GM21825 (cell line): ENCODE data around the gene TTLL3.
A peak's percentile ranks its signal among the peaks of the same experiment; 100 is the strongest.
"Not testable (repeated sequence)": the region's sequence is repeated elsewhere in the genome, so short reads cannot be mapped to it uniquely, and the experiment has no call there.

Source experiments
- ATAC-seq: cut with Tn5 transposase; IDR thresholded peaks from one replicate; pipeline ENCODE4 v1.9.1; 2021; ENCODE audit warnings: mild to moderate bottlenecking, moderate library complexity; ENCODE audit not compliant: unreplicated experiment

TTLL3 gene

DNA sequence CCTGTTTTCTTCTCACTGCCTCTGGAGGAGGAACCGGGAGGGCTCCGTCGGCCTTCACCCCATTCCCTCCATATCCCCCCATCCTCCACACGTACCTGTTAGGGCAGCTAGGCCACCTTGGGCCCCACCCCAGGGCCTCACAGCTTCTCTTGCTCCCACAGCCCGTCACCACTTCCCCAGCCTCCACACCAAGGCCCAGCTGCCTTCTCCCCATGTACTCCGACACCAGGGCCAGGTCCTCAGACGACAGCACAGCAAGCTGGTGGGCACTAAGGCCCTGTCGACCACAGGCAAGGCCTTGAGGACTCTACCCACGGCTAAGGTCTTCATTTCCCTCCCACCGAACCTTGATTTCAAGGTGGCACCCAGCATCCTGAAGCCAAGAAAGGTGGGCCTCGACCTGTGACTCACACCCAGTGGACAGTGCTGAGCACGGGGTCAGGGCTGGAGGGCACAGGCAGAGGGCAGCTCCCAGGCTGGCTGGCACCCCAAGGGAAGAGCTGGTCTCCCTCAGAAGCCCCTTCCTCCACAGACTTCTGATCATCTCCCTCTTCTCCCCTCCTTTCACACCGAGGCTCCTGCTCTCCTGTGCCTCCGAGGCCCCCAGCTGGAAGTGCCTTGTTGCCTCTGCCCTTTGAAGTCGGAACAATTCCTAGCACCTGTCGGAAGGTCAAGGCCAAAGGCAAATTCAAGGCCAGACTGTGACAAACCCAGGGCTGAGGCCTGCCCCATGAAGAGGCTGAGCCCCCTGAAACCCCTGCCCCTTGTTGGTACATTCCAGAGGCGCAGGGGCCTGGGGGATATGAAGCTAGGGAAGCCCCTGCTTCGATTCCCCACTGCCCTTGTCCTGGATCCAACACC, 24.7 kb downstream of the TTLL3 start:
- ATAC-seq, result no peak

DNA sequence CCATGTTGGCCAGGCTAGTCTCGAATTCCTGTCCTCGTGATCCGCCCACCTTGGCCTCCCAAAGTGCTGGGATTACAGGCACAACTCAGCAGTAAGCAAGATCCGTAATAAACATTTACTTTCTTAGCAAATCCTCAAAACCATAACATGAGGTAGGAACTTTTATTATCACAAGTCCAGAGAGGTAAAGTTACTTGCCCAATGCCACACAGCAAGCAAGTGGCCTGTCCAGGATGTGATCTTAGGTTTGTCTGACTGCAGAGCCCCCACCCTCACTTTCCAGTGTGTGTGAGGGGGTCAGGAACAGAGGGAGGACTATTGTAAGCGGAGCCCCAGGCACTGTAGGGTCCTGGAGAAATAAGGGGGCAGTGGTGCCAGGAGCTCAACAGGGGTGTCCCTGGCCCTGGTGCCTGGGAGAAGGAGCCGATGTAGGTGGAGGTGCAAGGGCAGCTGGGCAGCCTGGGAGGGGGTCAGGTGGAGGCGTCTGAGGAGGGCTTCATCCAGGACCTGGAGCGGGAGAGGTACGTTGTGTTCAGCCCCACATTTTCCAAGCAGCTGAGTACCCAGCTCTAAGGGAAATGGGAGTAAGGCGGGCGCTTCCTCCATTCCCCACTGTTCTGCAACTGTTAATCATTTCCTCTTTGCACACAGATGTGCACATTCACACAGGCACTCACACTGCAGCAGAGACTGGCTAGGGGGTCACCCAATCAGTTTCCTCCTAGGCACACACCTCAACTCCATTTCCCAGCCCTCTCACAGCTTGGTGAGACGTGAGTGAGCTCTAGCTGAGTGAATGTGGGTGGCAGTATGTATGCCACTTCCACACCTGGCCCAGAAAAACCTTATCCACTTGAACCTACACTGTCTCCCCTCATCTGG, 27.9 kb downstream of the TTLL3 start:
- no peak for ATAC-seq

DNA sequence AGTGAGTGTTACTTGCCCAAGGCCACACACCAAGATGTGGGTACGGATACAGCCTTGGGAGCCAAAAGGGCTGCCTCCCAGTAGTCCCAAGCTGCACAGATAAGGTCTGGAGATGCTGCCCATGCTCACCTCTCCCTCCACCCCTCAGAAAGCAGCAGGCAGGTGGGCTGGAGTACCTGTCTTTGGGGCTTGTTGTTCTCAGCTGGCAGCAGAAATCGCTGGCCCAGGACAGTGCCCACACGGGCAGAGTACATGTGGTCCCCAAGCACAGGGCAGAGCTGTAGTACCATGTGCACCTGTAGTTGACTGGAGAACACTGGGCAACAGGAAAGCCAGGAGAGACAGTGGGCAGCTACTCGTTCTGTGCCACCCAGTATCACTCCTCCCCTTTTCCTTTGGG, 28.8 kb downstream of the TTLL3 start:
- ATAC-seq, result no peak

DNA sequence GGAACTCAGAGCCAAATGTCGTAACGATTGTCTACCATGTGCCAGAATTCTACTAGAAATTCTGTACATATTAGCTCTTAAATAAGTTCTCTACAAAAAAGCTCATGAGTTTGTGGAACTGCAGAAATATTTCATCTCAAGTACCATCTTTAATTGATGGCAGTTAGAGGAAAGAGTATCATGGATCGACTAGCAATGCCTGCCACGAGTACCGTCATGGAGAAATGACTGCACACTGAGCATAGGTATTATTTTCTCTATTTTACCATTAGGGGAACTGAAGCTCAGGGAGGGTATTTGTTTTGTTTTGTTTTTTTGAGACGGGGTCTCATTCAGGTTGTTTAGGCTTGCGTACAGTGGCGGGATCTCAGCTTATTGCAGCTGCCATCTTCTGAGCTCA, 31.0 kb downstream of the TTLL3 start:
- ATAC-seq, result no peak

DNA sequence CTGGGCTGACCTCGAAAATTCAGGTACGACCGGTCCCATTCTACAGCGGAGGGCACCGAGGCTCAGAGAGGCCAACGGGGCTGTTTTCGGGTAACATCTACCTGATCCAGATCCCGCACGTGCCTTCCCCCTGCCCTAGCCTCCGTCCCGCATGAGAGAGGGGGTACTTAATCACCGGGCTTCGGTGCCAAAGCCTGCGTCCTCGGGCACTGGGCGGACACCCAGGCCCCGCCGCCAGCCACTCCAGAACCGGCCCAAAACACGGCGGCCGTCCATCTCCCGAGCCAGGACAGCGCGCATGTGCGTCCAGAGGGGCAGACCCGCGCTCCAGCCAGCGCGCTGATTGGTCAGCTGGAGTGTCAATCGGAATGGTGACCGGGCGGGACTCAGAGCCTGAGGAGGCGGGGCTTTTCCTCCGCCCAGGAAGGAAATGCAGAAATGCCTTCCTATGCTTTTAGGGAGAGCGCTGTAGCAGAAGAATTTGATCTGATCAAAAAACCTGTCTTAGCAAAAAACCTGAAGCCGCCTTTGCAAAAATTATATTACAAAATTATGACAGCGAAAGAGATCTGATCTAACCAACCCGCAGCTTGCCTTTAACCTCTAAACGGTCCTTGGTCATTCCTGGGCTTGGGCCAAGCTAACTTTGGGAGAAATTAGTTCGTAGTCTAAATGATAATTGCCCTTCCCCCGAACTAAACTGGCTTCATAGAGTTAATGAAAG, 33.8 kb downstream of the TTLL3 start, which contains the start of gene RPUSD3:
RPUSD3 (minus strand) TSS at position 294 of the 724 bp plus-strand sequence; CDS start at position 276, 18 bp downstream.
- peak; percentile 97 for ATAC-seq

DNA sequence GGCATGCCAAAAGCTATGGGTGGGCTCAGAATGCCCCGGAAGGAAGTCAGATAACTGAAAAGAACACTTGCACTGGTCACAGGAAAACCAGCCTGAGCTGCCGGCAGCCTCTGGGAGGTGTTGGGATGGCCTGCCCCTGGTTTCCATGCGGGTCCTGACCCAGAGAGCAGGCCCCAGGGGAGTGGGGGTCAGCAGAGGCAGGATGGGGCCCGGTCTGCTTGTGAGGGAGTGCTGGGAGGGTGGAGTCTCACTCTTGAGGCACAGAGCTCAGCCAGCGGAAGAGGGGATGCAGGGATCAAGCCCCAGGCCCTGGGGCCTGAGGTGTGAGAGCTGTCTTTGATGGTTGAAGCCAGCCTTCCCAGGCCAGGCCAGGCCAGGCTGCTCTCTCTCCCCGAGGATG, 36.2 kb downstream of the TTLL3 start:
- no peak for ATAC-seq

DNA sequence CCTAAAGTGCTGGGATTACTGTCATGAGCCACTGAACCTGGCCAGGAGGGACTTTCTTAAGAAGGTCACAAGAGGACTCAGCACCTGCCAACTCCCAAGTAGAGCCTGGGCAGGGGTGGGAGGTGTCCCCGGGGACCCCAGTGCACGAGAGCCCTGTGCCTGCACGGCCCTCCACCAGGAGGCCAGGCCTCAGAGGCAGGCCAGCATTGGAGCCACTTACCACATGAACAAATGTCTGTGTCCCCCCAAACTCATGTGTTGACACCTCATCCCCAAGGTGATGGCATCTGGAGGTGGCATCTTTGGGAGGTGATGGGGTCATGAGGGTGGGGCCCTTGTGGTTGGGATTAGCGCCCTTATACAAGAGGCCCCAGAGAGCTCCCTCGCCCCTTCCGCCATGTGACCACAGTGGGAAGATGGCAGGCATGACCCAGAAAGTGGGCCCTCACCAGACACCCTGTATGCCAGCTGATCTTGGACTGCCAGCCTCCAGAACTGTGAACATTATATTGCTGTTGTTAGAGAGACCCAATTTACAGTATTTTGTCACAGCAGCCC, 36.9 kb downstream of the TTLL3 start:
- ATAC-seq, result no peak

DNA sequence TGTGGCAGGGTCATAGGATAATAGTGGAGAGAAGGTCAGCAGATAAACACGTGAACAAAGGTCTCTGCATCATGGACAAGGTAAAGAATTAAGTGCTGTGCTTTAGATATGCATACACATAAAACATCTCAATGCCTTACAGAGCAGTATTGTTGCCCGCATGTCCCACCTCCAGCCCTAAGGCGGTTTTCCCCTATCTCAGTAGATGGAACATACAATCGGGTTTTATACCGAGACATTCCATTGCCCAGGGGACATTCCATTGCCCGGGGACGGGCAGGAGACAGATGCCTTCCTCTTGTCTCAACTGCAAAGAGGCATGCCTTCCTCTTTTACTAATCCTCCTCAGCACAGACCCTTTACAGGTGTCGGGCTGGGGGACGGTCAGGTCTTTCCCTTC, 37.8 kb downstream of the TTLL3 start:
- not testable (repeated sequence) for ATAC-seq

DNA sequence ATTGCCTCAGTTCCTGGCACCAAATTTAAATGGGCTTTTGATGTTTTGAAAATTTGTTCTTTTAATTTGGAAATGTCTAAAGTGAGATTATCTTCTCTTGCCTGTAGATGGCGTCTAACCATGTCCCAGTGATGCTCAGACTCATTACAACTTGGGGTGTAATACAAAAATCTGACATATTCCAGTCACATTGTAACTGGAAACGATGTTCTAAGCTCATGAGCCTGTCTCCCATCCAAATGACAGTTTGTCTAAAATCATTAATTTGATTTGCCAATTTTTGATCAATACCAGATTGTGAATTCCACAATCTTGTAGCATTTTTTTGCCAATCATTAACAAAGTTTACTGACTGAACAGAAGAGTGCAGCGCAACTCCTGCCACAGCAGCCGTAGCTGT, 38.8 kb downstream of the TTLL3 start:
- ATAC-seq, result not testable (repeated sequence)

DNA sequence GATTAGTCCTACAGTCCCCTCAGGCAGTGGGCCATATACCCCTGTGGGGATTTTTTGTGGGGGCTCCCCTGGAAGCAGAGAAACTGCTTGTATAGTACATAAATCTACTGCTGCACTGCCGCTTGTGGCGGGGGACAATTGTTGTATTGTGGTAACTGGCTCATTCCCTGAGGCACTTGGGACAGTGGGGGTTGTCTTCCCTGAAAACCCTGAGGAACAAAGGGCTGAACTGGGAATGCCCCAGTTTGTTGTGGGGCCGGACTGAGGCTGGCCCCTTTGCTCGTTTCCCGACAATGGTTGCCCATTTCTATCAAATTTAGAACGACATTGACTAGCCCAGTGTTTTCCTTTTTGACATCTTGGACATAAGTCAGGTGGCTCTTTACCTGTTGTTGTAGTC, 41.3 kb downstream of the TTLL3 start:
- ATAC-seq, result not testable (repeated sequence)

DNA sequence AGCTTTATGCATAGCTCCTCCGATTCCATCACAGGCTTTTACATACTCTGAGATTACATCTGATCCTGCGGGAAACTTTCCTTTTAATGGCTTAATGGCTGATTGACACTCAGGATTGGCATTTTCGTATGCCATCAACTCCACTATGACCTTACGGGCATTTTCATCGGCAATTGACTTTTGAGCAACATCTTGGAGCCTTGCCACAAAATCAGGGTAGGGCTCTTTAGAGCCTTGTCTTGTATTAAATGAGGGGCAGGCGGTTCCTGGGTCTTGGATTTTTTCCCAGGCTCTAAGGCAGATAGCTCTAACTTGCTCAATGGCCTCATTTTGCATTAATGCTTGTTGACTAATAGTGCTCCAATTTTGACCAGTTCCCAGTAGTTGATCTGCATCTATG, 41.9 kb downstream of the TTLL3 start:
- ATAC-seq, result not testable (repeated sequence)

DNA sequence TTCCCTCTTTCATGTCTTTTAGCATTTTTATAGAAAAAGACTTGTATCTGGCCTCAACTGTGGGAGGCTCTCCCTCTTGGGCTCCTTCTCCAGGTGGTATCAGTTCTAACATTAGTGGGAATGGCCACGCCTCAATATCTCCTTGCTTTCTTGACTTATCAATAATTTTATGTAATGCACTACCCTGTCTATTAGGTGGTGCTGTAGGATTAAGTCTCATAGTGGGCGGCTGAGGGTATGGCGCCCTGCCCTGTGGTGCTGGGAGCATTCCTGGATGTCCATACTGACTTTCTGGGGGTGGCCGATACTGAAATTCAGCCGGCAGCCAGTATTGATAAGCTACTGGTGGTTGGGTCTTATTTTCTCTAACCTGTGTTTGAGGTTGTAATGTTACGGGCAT, 42.5 kb downstream of the TTLL3 start:
- ATAC-seq, result no peak

DNA sequence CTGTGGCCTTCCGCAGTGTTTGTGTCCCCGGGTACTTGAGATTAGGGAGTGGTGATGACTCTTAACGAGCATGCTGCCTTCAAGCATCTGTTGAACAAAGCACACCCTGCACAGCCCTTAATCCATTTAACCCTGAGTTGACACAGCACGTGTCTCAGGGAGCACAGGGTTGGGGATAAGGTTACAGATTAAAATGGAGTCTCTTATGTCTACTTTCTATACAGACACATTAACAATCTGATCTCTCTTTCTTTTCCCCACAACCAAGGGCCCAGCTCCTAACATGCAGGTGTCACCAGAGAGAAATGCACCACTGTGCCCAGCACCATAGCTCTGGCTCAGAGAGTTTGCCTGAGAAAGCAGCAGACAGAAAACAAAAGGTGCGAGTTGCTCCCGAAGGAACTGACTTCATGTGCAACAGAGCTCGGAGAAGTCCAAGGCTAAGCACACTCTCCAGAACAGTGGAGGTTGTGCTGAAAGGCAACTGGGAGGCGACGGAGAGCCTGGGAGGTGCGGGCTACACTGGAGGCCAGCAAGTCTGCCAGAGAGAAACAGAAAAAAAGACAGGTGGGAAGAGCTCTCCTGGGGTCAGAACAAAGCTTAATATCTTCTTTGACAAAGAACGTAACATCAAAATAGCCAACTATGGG, 44.4 kb downstream of the TTLL3 start:
- not testable (repeated sequence) for ATAC-seq

DNA sequence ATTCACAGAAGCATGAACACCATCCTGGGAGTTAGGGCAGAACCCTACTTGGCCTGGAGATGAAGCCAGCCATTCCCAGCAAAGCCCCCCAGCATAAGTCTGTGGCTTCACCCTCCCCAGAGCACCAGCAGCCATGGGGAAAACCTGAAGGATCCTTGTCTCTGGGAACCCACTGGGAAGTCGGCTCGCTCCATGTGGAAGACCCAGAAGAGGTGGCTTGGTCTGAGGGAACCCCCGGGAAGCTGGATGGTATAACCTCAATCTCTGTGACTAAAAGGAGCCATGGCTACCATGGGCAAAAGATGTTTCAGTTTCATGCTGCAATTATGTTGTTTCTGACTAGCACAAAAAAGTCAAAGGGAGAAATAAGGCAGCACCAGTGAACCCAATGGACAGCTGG, 45.5 kb downstream of the TTLL3 start:
- no peak for ATAC-seq

DNA sequence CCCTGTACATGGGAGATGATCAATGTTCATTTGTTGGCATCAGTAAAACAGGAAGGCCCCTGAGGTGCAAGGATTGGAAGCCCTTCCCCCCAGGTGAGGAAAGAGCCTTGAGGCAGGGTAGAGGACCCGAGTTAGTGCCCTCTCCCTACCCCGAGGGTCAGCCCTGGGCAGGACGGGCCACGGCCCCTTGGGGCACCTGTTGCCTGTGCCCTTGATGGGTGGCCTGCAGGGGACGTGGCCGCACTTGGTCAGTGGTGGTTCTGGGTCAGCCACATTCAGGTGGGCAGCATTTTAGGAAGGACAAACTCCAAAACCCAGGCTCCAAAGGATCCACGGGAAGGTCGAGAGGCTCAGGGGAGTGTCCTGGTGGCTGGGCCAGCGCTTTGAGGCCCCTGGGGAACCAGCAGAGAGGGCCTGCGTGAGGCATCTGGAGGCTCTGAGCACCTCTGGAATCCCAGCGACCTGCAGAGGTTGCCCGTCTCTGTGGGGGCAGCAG, 49.5 kb downstream of the TTLL3 start:
- ATAC-seq, result no peak

DNA sequence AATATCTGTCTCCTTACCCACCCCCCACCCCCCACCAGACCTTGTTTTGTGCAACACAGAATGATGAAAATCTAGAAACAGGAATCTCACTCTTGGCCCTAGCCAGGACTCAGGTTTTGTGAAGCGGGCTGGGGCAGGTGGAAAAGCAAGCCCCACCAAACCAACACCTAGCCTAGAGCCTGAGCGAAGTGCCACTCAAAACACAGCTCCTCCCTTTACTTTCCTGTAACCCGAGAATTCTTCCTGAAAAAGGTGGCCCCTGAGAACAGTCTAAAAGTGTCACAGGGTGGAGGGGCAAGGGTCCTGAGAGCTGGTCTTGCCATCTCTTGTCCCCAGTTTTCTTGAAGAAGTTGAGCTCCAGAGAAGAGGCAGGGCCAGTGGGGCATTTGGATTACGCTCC, 51.1 kb downstream of the TTLL3 start:
- no peak for ATAC-seq

DNA sequence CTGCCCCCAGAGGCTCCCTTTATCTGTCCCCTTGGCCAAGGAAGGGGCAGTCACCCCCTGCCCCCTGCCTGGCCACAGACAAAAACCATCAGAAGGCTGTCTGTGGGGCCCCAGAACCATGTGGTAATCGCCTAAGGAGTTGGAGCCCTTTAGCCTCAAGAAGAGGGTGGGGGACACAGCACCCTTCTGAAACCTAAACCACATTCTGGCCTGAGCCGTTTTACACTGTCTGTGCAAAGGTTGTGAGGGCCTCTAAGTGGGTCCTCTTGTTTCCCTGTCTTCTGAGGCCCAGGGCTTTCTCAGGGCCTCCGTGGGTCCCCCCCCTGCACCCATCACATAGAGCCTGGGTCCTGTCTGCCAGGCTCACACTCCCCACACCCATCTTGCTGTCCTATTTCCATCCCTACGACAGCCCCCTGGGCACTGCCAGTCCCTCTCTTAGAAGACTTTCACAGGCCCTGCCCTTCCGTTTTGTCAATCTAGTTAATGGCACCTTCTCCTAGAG, 51.6 kb downstream of the TTLL3 start:
- ATAC-seq, result no peak

DNA sequence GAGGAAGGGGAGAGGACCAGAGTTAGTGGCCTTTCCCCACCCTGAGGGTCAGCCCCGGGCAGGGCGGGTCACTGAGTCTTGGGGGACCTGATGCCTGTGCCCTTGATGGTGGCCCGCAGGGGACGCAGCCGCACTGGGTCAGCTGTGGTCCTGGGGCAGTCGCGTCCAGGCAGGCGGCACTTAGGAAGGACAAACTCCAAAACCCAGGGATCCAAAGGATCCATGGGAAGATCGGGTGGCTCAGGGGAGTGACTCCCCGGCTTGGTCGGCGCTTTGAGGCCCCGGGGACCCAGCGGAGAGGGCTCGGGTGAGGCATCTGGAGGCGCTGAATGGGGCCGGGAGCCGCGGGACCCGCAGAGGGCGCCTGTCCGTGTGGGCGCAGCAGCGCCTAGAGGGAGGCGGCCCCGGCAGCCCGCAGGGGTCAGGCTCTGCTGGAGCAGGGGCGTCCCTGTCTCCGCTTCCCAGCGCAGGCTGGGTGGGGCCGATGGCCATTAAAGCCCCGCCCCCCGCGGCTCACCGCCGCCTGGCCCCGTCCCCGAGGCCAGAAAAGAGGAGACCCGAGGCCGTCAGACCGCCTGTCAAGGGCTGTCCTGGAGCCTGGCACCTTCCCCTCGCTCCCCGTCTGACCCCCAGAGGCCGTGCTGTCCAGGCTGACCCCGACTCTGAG, 52.5 kb downstream of the TTLL3 start:
- no peak for ATAC-seq

DNA sequence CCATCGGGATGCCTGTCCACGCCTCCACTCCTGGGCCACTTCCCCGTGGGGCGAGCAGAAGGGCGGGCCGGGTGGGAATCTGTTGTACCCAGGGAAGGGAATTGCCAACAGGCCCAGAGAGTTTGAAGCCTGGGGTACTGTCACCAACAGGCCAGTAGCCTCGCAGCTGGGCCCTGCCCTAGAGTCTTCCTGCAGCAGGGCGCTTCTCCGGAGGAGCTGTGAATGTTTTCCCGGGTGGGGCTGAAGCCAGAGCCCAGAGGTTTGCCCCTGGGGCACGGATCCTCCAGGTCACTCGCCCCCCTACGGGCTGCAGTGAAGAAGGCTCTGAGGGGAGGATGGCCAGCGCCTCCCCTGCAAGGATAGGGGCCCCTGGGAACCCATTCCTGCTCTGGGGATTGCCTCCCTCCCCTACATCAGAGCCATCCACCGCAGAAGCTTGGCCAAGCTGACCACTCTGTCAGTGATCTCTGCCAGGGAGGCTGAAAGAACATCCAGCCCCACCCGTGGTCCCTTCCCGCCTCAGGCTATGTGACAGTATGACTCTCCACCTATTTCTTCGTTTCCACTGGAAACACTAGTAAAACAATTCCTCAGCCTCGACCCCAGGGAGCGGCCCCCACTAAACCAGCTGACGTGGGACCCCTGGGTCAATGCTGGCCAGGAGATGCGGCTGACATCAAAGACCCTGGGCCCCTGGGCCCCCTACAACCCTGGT, 53.2 kb downstream of the TTLL3 start:
- no peak for ATAC-seq
